Adipose tissue (tissue), 3 donors: ENCODE results near the gene DLGAP4. TPM values are rescaled to one million over a fixed set of nuclear protein-coding genes. Genes with fewer than 3 reads are reported as not detected.
A peak's percentile ranks its signal among the peaks of the same experiment; 100 is the strongest.

Source experiments
- H3K27ac ChIP-seq: one replicate; pipeline ENCODE4 v1.5.1; 2013; ENCODE audit warnings: low read depth, low read length
- WGBS, 3 donors: extraction: QIAGEN DNeasy Blood & Tissue Kit; methylation state at CpG; one replicate each; pipeline ENCODE4 v1.1.7; 2013; 5-methylcytosine and 5-hydroxymethylcytosine counted together
- polyA plus RNA-seq, 3 donors: library from polyadenylated mRNA; stranded (reverse); fragments of 200-250 nt; gene quantifications; one replicate each; pipeline ENCODE4 v1.2.3, GENCODE V29; 2013
- donor health status: healthy with polysubstance abuse.
- donor health status: Bipolar disorder and iron deficiency.
- donor health status: healthy.

The DLGAP4 gene
- polyA plus RNA-seq, 3 donors, result 20.1 to 41.2 (median 31.9) TPM

DNA sequence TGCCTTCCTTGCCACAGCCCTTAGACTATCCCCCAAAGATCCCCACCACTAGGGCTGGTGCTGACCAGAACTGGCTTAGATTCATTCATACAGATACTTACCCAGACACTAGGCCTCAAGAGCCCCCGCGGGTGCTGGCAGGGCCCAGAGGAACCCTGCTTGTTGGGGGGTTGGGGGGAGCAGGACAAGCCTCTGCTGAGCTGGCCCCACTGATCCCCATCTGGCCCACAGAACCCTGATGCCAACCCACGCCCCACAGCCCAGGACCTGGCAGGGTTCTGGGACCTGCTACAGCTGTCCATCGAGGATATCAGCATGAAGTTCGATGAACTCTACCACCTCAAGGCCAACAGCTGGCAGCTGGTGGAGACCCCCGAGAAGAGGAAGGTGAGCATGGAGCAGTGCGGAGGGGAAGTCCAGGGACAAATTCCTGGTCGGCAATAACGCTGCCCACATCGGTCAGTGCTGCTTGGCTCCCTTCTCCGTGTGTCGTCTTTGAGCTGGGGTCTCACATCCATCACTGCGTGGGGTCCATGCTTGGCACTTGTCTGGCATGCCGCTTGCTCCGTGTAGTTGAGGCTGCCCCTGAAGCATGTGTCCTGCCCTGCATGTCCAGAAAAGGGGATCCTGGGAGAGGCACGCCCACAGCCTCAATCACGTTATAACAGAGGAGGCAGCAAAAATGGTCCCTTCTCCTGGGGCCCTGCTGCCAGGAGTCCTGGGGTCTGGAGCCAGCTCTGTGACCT lies 219.7 kb downstream of the DLGAP4 start:
- 87 to 94% (median 94%) methylated on average over 17 of the region's 17 CpGs for WGBS, 3 donors
- no peak overlapping the region for H3K27ac ChIP-seq

DNA sequence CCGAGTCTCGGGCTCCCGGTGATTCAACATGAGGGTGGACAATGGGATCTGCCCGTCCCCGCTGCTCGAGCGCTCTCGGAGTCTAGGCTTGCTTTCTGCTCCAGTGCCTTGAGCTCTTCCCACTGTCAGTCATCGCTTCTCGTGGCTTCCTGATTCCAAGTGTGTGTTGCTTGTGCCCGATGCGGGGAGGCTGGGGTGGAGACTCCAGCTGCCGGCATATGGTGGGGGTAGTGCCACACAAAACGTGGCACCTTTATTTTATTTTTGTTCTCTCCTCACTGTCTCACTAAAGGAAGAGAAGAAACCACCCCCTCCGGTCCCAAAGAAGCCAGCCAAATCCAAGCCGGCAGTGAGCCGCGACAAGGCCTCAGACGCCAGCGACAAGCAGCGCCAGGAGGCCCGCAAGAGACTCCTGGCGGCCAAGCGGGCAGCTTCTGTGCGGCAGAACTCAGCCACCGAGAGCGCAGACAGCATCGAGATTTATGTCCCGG lies 220.4 kb downstream of the DLGAP4 start:
- no peak overlapping the region for H3K27ac ChIP-seq
- WGBS, 3 donors, result 95 to 96% (median 95%) methylated on average over 29 of the region's 29 CpGs

DNA sequence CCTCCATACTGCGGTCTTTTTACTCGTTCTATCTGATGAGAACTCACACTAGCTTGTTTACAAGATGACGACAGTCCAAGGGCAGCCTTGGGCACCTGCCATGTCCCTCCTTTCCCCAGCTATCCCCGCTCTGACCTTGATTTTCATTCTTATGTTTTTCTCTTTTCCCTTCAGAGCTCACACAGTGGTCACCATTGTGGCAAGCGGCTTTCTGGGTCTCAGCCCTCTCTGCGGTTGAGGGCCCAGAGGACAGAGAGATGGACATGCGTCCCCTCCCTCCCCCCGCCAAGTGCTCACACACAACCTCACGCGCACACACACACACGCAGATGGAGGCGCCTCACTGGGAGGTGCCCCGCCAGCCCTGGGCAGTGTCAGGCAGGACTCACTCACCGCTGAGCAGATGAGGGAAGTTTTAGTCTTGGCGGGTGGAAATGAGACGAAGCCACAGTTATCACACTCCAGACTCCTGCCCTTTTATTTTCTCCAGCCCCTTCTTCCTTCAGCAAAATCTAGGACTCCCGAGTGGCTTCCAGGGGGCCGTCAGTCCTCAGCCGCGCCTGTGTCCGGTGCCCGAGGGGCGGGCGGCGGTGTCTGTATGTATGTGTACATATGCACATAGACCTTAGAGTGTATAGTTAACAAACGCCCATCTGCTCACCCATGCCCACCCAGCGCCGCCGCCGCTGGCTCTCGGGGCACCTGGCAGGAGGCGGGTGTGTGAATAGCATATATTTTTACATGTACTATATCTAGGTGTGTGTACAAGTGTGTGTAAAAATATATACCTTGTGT lies 221.4 kb downstream of the DLGAP4 start:
- WGBS, 3 donors, result 76 to 94% (median 91%) methylated on average over 32 of the region's 32 CpGs

DNA sequence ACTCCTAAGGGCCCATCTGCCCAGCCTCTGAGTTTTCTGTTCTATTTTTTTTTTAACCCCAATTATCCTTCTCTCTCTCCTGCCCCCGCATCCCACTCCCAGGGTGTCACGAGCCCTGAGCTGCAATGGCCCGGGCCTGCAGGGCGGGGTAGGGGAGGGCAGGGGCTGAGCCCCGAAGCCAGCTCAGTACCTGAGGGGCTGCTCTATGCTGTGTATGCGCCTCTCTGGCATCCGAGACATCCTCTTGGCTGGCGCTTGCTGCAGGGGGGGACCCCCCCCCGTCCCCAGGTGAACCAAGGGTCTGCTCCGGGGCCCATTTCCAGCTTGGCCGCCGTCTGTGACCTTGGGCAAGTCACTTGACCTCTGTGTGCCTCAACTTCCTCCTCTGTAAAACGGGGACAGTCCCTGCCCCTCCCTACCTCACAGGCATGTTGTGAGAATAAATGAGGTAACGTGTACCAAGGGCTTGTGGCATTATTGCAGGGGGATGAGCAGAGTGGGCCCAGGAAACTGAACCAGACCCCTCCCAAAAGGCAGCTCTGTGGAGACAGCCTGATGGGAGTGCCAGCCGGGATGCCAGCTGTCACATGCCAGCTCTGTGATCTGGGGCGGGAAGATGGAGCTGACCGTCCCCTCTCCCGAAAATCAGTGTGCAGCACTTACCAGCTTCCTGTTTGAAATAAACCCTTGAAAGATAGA lies 222.2 kb downstream of the DLGAP4 start:
- no peak overlapping the region for H3K27ac ChIP-seq
- WGBS, 3 donors, result 86 to 90% (median 88%) methylated on average over 18 of the region's 18 CpGs

More for the DNA sequence above, 221.4 kb downstream of the DLGAP4 start:
- H3K27ac ChIP-seq, result no peak overlapping the region

DNA sequence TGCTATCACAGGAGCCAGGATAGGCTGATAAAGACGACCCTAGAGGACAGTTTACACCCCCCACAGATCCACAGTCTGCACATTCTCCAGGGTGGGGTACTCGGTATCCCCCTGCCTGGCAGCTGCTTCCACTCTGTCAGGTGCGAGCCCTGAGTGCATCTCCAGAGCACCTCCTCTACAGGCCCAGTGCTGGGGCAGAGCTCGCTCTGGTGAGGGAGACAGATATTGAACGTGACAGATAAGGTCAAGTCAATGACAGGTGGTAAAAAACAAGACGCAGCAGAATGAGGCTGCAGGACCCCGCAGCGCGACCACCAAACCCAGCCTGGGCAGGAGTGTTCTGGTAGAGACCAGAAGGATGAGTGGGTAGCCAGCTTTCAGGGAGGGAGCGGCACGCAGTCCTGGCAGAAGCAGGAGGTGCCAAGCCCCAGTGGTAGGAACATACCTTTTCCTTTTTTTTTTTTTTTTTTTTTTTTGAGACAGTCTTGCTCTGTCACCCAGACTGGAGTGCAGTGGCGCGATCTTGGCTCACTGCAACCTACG lies 222.8 kb downstream of the DLGAP4 start:
- 86 to 92% (median 88%) methylated on average over 12 to 14 of the region's 14 CpGs for WGBS, 3 donors
- no peak overlapping the region for H3K27ac ChIP-seq

DNA sequence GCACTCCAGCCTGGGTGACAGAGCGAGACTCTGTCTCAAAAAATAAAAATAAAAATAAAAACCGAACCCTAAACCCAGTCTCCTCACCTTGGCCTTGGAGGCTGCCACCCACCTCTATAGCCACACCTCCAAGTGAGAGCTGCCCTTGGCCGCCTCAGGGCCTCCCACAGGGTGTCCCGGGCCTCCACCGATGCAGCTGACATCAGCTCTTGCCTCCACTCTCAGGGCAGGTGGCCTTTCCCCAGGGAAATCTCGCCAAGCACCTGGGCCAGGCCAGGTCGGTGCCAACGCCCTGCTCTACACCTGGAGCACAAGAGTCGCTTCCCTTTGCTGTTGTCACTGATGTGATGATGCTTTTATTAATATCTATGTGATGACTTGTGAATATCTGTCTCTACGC lies 226.2 kb downstream of the DLGAP4 start:
- H3K27ac ChIP-seq, result no peak overlapping the region
- 52 to 93% (median 90%) methylated on average over 9 to 10 of the region's 10 CpGs for WGBS, 3 donors

DNA sequence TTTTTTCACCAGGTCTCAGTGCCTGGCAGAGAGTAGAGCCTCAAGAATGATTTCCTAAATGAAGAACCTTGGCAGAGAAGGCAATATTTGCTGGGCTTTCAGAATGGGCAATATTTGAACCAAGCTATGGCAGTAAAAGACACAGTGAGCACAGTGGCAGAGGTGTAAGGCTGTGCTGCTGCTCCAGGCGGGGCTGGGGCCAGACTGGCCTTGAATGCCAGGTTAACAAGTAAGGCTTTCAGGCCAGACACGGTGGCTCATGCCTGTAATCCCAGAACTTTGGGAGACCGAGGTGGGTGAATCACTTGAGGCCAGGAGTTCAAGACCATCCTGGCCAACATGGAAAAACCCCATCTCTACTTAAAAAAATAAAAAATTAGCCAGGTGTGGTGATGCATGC lies 226.7 kb downstream of the DLGAP4 start:
- WGBS, 3 donors, result 42 to 90% (median 89%) methylated on average over 3 of the region's 3 CpGs

DNA sequence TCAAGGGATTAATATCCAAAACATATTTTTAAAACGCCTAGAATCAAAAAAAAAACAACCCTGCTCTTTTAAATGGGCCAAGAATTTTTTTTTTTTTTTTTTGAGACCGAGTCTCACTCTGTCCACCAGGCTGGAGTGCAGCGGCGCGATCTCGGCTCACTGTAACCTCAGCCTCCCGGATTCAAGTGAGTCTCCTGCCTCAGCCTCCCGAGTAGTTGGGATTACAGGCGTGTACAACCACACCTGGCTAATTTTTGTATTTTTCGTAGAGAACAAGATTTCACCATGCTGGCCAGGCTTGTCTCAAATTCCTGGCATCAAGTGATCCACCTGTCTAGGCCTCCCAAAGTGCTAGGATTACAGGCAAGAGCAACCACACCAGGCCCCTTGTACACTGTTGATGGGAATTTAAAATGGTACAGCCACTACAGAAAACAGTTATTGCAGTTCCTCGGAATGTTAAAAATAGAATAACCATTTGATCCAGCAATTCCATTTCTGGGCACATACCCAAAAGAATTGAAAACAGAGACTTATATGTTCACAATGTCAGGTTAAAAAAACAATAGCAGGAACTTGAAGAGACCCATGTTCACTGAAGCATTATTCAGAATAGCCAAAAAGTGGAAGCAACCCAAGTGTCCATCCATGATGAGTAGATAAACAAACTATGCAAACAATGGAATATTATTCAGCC lies 232.0 kb downstream of the DLGAP4 start:
- no peak overlapping the region for H3K27ac ChIP-seq
- WGBS, 3 donors, result 78 to 81% (median 81%) methylated on average over 11 of the region's 11 CpGs

More for the DNA sequence above, 226.7 kb downstream of the DLGAP4 start:
- H3K27ac ChIP-seq, result no peak overlapping the region

DNA sequence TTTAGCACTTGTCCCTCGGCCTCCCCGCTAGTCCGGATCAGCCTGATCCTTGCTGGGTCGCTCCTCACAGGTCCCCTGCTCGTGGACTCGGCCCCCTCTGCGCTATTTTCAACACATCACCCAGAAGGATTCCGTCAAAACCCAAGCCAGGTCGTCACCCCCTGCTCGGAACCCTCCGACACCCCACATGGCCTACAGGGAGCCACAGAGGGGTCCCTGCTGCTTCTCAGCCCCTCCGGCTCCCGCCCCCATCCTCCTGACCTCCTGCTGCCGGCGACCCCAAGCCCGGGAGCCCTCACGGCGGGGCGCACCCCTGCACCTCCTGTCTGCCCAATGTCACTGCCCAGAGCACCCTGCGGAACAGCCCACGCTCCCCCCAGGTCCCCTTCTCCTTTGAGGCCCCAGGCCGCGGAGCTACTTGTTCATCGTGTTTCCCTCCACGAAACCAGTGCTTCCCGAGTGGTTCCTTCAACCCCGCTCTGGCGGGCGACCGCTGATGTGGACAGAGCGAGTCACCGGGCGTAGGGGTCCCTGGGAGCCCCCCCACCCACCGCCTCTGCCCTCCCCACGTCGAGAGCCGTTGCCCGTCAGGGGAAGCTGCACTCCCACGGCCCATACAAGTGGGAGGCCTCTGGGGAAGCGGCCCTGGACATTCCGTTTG lies 234.5 kb downstream of the DLGAP4 start:
- H3K27ac ChIP-seq, result no peak overlapping the region
- 38 to 58% (median 46%) methylated on average over 32 to 41 of the region's 41 CpGs for WGBS, 3 donors

DNA sequence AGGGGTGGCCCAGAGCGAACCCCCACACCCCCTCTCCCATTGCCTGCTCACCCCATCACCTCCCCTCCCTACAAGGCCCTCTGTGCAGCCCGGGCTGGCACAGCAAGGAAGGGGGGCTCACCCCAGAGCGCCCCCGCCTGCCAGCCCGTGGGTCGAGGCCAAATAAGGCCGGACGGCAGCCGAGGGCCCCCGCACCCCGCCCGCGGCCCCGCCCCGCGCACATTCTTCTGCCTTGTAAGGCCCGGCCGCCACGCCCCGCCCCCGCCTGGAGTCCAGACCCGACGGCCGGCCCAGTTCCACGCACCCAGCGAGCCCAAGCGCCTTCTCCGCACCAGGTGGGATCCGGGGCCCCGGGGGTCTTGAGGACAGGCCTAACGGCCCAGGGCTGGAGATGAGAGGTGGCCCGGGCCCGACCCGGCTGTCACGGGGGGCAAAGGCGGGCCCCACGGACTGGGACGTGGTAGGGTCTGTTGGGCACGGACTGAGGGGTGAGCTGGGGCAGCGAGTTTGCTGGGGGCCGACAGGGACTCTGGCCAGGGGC lies 235.2 kb downstream of the DLGAP4 start, which contains the start of gene MYL9:
TSS of gene MYL9 (plus strand) at position 293 of the 541 bp plus-strand sequence. CDS start 3,366 bp downstream, outside the sequence.
- WGBS, 3 donors, result 4 to 7% (median 6%) methylated on average over 25 to 41 of the region's 41 CpGs
- H3K27ac ChIP-seq, result peak within 1 kb of the TSS; percentile 48

DNA sequence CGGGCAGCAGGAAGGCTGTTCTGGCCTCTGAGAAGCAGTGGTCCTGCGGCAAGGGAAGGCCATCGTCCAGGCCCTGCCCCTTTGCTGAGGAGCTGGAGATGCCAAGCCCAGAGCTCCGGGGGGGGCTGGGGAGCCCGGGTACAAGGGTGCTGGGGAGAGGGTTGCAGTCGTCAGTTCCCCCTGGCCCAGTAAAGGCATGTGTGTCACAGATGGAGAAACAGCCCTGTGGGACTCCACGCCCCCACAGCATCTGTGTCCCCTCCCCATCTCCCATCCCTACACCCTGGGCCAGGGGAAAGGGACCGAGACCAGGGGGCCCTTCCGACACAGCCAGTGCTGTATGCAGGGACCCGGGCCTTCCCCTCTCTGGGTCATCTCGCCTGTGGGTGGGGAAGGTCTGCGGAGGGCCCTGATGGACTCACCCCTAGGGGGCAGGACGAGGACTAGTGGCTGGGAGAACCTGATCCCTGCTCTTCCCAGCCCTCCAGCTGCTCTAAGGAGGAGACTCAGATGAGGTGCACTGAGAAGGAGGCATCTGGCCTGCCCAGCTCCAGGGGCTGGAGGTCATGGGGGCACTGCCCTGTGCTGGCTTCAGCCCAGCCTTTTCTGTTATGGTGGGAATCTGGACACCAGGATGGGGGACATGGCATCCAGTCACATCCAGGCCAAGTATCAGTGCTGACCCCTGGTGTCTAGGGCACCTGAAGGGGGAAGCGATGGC lies 235.8 kb downstream of the DLGAP4 start:
- WGBS, 3 donors, result 23 to 69% (median 38%) methylated on average over 14 of the region's 14 CpGs
- H3K27ac ChIP-seq, result peak overlapping the region; percentile 48

DNA sequence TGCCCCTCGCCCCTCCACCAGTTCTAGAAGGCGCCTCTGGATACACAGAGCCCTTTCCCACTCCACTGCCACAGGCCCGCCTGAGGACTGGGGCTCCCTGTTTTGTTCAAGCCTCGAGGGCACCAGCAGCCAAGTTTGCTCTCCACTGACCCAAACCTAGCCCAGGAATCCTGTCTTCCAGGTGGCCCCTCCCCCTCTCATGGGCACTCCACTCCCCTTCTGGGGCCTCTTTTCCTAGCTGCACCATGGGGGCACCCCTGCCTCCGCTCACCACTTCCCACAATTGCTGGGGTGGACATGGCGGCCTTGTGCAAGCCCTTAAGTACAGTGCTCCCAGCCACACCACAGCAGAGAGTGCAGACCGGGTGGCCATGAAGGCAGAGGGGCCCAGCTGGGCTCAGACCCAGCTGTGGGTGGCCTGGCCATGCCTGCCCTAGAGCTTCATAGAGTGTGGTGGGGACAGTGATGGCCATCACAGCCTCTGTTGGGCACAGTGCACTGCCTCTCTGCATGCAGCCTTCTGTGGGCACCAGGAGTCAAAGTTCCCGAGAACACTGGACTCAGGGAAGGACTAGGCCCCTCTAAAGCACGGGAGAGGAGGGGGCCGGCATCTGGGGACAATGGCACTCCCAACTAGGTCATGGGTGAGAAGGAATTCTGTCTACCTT lies 236.5 kb downstream of the DLGAP4 start:
- WGBS, 3 donors, result 66 to 89% (median 71%) methylated on average over 10 of the region's 10 CpGs
- no peak overlapping the region for H3K27ac ChIP-seq

DNA sequence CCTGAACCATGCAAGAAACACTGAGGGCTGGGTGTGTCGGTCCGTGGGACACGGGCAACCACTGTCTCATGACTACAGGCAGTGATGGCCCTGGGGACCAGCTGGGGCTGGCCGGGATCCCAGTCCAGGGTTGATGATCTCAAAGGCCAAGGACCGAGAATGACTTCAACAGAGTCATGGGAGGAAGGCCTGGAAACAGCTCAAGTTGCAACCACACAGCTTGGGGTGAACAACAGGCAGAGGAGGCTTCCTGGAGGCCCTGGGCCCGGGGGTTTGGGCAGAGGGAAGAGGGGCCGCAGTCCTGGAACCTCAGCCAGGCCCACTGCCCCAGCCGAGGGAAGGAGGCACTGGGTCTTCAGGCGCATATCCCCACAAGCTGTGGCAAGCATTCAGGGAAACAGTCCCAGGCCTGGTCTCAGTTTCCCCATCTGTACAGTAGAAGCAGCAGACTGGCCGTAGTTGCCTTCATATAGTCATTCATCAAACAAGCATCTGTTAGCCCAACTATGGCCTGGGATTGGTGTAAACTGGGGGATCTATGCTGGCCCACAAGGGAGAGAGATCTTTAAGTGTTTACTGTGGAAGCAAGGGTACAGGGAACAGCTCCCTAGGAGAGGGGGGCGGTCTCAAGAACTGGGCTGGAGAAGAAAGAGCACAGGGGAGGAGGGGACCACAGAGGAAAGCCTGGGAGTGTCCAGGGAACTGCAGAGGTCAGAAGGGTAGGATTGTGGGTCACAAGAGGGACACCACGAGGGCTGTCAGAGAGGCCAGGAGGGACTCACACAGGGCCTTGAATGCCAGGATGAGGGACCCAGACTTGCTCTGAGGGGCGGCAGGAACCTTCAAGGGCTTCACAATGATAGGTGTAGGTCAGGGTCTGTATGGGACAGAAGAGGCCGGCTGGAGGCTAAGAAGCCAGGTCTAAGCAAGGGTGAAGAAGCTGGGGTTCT lies 237.3 kb downstream of the DLGAP4 start:
- WGBS, 3 donors, result 55 to 73% (median 69%) methylated on average over 14 of the region's 14 CpGs
- no peak overlapping the region for H3K27ac ChIP-seq

DNA sequence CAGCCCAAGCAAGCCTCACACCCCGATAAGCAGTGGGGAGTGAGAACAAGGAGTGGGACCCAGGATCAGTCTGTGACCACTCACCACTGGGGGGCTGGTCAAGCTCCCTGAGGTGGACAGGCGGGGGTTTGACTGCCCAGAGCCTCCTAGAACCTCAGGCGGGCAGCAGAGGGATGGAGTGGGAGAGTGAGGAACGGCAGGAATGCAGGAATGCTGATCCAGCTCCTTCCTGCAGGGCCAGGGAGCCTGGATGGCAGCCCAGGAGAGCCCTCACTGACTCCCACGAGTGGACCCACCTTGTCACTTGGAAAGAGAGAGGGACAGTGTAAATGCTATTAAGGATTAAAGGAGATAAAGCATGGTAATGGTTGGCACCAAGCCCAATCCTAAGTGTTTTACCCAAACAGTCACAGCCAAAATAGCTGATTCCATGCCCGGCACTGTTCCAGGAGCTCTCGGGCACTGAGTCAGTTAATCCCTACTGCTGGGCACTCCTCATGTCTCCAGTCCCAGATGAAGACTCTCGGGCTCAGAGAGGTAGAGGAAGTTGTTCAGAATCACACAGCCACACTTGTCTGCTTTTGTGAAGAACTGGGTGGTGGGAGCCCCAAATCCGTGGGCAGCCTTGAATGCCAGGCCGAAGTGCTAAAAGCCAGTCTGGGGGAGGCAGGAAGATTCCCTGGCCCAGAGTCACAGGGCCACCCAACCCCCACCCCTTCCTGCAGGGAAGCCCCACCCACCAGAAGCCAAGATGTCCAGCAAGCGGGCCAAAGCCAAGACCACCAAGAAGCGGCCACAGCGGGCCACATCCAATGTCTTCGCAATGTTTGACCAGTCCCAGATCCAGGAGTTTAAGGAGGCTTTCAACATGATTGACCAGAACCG lies 238.2 kb downstream of the DLGAP4 start:
- WGBS, 3 donors, result 72 to 76% (median 73%) methylated on average over 15 of the region's 15 CpGs
- H3K27ac ChIP-seq, result no peak overlapping the region
